Spleen (tissue), 7 donors: ENCODE measurements around the gene NDST3.

Experiments used
- POLR2A ChIP-seq, 3 donors: fragments of 450-650 bp; IDR thresholded peaks; one replicate each; pipeline ENCODE4 v1.5.1; 2017; ENCODE audit warnings: antibody characterized with exemption in 3 of 3, mild to moderate bottlenecking in 1 of 3
- TF ChIP-seq, protein P1 (sequence below), 11 experiments: fragments of 200-600 bp in 7 of 11; fragments of 450-650 bp in 4 of 11; sonication (generic) in 4 of 11; IDR thresholded peaks in 8 of 11; conservative IDR thresholded peaks in 3 of 11; 1 replicate in 7 of 11; 2 replicates in 4 of 11; pipeline versions ENCODE4 v1.4.0 to v1.8.0; 2016 to 2021; ENCODE audit warnings: antibody characterized with exemption in 11 of 11, inconsistent platforms in 4 of 11, mild to moderate bottlenecking in 1 of 11
- donor health status: DM: no; HTN: no; CAD: no; lungs with moderate emphysema.
- donor health status: DM: no; HTN: no; CAD: no.
- donor health status: DM: no; HTN: no; CAD: no.

- no peak for TF ChIP-seq POLR2A (IDR thresholded peaks at IDR 0.05)
- TF ChIP-seq, protein P1, sequence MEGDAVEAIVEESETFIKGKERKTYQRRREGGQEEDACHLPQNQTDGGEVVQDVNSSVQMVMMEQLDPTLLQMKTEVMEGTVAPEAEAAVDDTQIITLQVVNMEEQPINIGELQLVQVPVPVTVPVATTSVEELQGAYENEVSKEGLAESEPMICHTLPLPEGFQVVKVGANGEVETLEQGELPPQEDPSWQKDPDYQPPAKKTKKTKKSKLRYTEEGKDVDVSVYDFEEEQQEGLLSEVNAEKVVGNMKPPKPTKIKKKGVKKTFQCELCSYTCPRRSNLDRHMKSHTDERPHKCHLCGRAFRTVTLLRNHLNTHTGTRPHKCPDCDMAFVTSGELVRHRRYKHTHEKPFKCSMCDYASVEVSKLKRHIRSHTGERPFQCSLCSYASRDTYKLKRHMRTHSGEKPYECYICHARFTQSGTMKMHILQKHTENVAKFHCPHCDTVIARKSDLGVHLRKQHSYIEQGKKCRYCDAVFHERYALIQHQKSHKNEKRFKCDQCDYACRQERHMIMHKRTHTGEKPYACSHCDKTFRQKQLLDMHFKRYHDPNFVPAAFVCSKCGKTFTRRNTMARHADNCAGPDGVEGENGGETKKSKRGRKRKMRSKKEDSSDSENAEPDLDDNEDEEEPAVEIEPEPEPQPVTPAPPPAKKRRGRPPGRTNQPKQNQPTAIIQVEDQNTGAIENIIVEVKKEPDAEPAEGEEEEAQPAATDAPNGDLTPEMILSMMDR (IDR thresholded peaks at IDR 0.05 in 8 of 11, conservative IDR thresholded peaks at IDR 0.05 in 3 of 11), result no peak
These were observed 273.4 kb downstream of the NDST3 start for GRCh38 chr4:118307643-118308042.
